ENCODE results near the gene SND1. TPM values are rescaled to one million over a fixed set of nuclear protein-coding genes. Genes with fewer than 3 reads are reported as not detected.

The SND1 gene
- total and polyA plus RNA-seq, 2 donors from 2014 or later = 83.0 to 154 TPM

DNA sequence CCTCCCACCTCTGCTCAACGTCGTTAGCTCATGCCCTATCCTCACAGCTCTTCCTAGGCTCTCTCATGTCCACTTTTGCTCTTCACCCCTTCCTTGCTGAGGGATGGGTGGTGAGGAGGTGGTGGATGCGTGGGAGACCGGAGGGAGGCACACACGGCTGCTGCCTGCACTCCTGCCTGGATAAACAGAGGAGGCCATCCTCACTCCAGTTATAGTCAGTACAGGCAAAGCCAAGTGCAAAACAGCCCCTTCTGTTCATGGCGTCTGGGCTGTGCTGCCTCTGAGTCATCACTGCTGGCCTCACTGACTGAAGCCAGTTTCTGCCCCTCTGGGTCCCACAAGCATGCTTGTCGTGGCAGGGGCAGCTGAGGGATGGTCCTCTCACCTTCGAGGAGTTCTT is 411.1 kb downstream of the SND1 start:
- H3K27me3 ChIP-seq (ENCODE audit: control insufficient read depth, insufficient read depth, low read length) = no peaks in the 10 kb centered on the region
- no peak for FAIRE-seq
- no peak for DNase-seq
- no peak overlapping the region for H3K27ac ChIP-seq (ENCODE audit: low read depth in 2 of 2, low read length in 2 of 2)
- TF ChIP-seq, protein P1, sequence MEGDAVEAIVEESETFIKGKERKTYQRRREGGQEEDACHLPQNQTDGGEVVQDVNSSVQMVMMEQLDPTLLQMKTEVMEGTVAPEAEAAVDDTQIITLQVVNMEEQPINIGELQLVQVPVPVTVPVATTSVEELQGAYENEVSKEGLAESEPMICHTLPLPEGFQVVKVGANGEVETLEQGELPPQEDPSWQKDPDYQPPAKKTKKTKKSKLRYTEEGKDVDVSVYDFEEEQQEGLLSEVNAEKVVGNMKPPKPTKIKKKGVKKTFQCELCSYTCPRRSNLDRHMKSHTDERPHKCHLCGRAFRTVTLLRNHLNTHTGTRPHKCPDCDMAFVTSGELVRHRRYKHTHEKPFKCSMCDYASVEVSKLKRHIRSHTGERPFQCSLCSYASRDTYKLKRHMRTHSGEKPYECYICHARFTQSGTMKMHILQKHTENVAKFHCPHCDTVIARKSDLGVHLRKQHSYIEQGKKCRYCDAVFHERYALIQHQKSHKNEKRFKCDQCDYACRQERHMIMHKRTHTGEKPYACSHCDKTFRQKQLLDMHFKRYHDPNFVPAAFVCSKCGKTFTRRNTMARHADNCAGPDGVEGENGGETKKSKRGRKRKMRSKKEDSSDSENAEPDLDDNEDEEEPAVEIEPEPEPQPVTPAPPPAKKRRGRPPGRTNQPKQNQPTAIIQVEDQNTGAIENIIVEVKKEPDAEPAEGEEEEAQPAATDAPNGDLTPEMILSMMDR (IDR thresholded peaks at IDR 0.05; ENCODE audit: borderline replicate concordance, extremely low read depth, insufficient read depth) = no peak
- H3K4me3 ChIP-seq (ENCODE audit: low read length in 3 of 3) = no peak overlapping the region
- intact Hi-C loops (cut with DNase I) = no loop called here
- no peaks in the 10 kb centered on the region for H3K9me3 ChIP-seq (ENCODE audit: control insufficient read depth in 2 of 3, insufficient read depth in 1 of 3, low read length in 3 of 3)
- no peaks in the 10 kb centered on the region for H3K36me3 ChIP-seq (ENCODE audit: control insufficient read depth in 2 of 3, insufficient read depth in 3 of 3, low read length in 3 of 3)
- H3K9ac ChIP-seq (ENCODE audit: low read length in 3 of 3) = no peak overlapping the region
- H3K4me1 ChIP-seq (ENCODE audit: control insufficient read depth in 2 of 3, insufficient read depth in 2 of 3, low read depth in 1 of 3, low read length in 3 of 3) = no peaks in the 10 kb centered on the region

DNA sequence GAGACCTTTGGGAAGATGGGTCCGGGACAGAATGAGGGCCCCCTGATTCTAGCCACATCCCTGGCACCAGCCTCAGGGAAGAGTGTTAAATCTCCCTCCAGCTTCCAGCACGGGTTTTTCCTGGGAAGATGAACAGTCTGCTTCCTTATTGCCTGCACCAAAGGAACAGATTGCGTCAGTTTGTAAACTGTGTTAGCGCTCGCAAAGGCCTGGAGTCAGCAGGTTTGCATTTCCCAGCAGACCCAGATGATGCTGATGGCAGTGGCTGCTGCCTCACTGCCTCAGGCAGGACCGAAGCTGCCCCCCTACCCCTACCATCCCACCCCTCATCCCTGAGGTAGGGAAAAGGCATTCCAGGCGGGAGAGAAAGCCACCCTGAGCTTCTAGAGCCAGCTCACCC is 413.9 kb downstream of the SND1 start:
- Histone ChIP-seq H3K4me1 (ENCODE audit: control insufficient read depth in 2 of 3, insufficient read depth in 2 of 3, low read depth in 1 of 3, low read length in 3 of 3) (no peaks in the 10 kb centered on the region), H3K9ac (ENCODE audit: low read length in 3 of 3) (no peak overlapping the region), H3K27me3 (ENCODE audit: control insufficient read depth, insufficient read depth, low read length) (no peaks in the 10 kb centered on the region), H3K4me3 (ENCODE audit: low read length in 3 of 3) (no peak overlapping the region), H3K9me3 (ENCODE audit: control insufficient read depth in 2 of 3, insufficient read depth in 1 of 3, low read length in 3 of 3) (no peaks in the 10 kb centered on the region), H3K27ac (ENCODE audit: low read depth in 2 of 2, low read length in 2 of 2) (no peak overlapping the region), H3K36me3 (ENCODE audit: control insufficient read depth in 2 of 3, insufficient read depth in 3 of 3, low read length in 3 of 3) (no peaks in the 10 kb centered on the region)
- intact Hi-C loops (cut with DNase I) = no loop called here
- FAIRE-seq (no peak), DNase-seq (no peak)
- TF ChIP-seq, protein P1 (IDR thresholded peaks at IDR 0.05; ENCODE audit: borderline replicate concordance, extremely low read depth, insufficient read depth) = no peak

DNA sequence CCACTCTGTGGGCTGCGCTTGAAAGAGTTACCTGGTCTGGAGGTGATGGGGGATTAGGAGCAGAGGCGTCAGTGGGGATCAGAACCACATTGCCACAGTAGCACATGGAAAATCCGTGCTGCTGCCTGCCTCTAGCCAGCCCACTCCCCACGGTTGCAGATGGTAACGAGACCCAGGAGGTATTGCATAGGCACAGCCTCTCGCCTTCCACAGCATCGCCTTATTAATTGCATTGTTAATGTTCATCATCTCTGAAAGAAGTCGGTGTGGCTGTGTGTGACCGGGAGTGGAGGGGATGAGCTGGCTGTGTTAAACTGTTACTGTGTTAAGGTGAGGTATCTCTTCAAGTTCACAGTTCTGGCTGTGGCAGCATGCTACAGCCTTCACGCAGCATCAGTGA is 414.4 kb downstream of the SND1 start:
- Histone ChIP-seq H3K27me3 (ENCODE audit: control insufficient read depth, insufficient read depth, low read length) (no peaks in the 10 kb centered on the region), H3K27ac (ENCODE audit: low read depth in 2 of 2, low read length in 2 of 2) (no peak overlapping the region), H3K4me1 (ENCODE audit: control insufficient read depth in 2 of 3, insufficient read depth in 2 of 3, low read depth in 1 of 3, low read length in 3 of 3) (no peaks in the 10 kb centered on the region), H3K36me3 (ENCODE audit: control insufficient read depth in 2 of 3, insufficient read depth in 3 of 3, low read length in 3 of 3) (no peaks in the 10 kb centered on the region), H3K9me3 (ENCODE audit: control insufficient read depth in 2 of 3, insufficient read depth in 1 of 3, low read length in 3 of 3) (no peaks in the 10 kb centered on the region), H3K4me3 (ENCODE audit: low read length in 3 of 3) (no peak overlapping the region), H3K9ac (ENCODE audit: low read length in 3 of 3) (no peak overlapping the region)
- TF ChIP-seq, protein P1 (IDR thresholded peaks at IDR 0.05; ENCODE audit: borderline replicate concordance, extremely low read depth, insufficient read depth) = no peak
- FAIRE-seq (no peak), DNase-seq (no peak)
- intact Hi-C loops (cut with DNase I) = no loop called here

DNA sequence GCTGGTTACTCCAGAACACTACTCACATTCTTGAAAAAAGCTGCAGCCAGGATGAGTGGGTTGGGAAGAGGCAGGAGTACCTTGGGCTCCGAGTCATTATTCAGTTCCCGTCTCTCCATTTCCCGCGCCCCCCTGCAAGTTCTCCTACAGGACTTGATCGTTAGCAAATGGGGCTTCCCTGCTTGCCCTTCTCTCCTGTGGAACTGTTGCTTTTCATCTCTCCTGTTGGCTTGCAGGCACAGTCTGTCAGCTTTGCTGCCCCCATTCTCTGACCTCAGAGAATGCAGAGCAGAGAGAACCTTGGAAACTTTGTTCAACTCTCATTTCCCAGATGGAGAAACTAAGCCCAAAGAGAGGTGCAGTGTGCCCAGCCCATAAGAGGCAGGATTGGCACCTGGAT is 414.9 kb downstream of the SND1 start:
- no peaks in the 10 kb centered on the region for H3K4me1 ChIP-seq (ENCODE audit: control insufficient read depth in 2 of 3, insufficient read depth in 2 of 3, low read depth in 1 of 3, low read length in 3 of 3)
- DNase-seq (no peak), FAIRE-seq (no peak)
- no peaks in the 10 kb centered on the region for H3K9me3 ChIP-seq (ENCODE audit: control insufficient read depth in 2 of 3, insufficient read depth in 1 of 3, low read length in 3 of 3)
- H3K4me3 ChIP-seq (ENCODE audit: low read length in 3 of 3) = no peak overlapping the region
- H3K27me3 ChIP-seq (ENCODE audit: control insufficient read depth, insufficient read depth, low read length) = no peaks in the 10 kb centered on the region
- H3K27ac ChIP-seq (ENCODE audit: low read depth in 2 of 2, low read length in 2 of 2) = no peak overlapping the region
- intact Hi-C loops (cut with DNase I) = no loop called here
- H3K36me3 ChIP-seq (ENCODE audit: control insufficient read depth in 2 of 3, insufficient read depth in 3 of 3, low read length in 3 of 3) = no peaks in the 10 kb centered on the region
- TF ChIP-seq, protein P1 (IDR thresholded peaks at IDR 0.05; ENCODE audit: borderline replicate concordance, extremely low read depth, insufficient read depth) = no peak
- no peak overlapping the region for H3K9ac ChIP-seq (ENCODE audit: low read length in 3 of 3)

Data from kidney (tissue), 14 donors.